Measurements from ENCODE around the gene TOGARAM2. TPM values are rescaled to one million over a fixed set of nuclear protein-coding genes. Genes with fewer than 3 reads are reported as not detected.

The TOGARAM2 gene
- total and polyA plus RNA-seq, 2 of the 8 experiments (the other 6 are each of a cell fraction or from before 2014, with no cell fraction given), result 0.42 to 1.4 TPM

DNA sequence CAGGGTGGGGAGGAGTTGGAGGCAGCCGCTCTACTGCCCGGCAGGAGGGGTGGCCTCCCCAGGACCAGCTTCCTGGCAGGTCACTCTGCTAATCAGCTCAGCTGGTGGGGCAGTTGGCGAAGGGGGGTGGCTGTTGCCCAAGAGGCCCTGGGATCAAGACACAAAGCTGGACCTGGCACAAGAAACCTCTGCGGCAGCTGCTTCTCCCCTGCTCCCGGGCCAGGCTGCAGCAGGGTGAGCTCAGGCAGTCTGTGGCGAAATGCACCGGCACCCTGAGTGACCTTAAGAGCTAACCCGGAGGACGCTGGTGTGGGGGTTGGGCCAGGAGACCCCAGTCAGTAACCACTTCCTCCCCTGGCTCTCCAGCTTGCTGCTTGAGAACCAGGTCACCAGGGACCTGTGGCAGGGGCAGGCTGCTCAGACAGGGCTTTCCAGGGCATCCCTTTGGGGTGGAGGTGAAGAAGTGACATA is 31.1 kb downstream of the TOGARAM2 start:
- H3K14ac ChIP-seq (ENCODE audit: insufficient read length), result no peak overlapping the region
- H3K79me2 ChIP-seq (ENCODE audit: control insufficient read depth in 1 of 2, insufficient read depth in 2 of 2, low read length in 2 of 2), result no peaks in the 10 kb centered on the region
- no peak overlapping the region for H3K9ac ChIP-seq (replicated peaks in 1 of 4; ENCODE audit: extremely low read depth in 1 of 4, low read depth in 3 of 4, low read length in 3 of 4)
- H3K27me3 ChIP-seq (replicated peaks in 1 of 4; ENCODE audit: control insufficient read depth in 3 of 4, extremely low read depth in 1 of 4, insufficient read depth in 3 of 4, low read length in 3 of 4), result no peaks in the 10 kb centered on the region; a peak in 1 of 7 replicates
- TF ChIP-seq CBX5 (IDR thresholded peaks at IDR 0.05; ENCODE audit: low read depth, low read length) (no peak), BACH1 (IDR thresholded peaks at IDR 0.05; ENCODE audit: low read length) (no peak), SIX5 (IDR thresholded peaks at IDR 0.05; ENCODE audit: low read depth, low read length) (no peak), RBBP5 (IDR thresholded peaks at IDR 0.05; ENCODE audit: borderline replicate concordance, low read depth, low read length) (no peak), BCL11A (IDR thresholded peaks at IDR 0.05; ENCODE audit: low read depth in 2 of 2, low read length in 2 of 2) (no peak), TAF7 (optimal IDR thresholded peaks at IDR 0.05; ENCODE audit: borderline replicate concordance, low read depth, low read length) (no peak), FOSL1 (IDR thresholded peaks at IDR 0.05; ENCODE audit: insufficient read depth, low read depth, low read length) (no peak), E2F6 (IDR thresholded peaks at IDR 0.05) (no peak), SAP30 (IDR thresholded peaks at IDR 0.05; ENCODE audit: insufficient read depth, insufficient replicate concordance, low read length) (no peak), TBP (IDR thresholded peaks at IDR 0.05; ENCODE audit: low read depth, low read length) (no peak), ZNF274 (IDR thresholded peaks at IDR 0.05; ENCODE audit: borderline replicate concordance, extremely low read depth, low read length) (no peak)
- FAIRE-seq, result no peak
- POLR2A ChIA-PET (ENCODE audit: partially characterized antibody), result no interaction called here
- no peak overlapping the region for H3K27ac ChIP-seq (ENCODE audit: low read depth, low read length)
- no peaks in the 10 kb centered on the region for H3K36me3 ChIP-seq (ENCODE audit: control insufficient read depth in 2 of 4, insufficient read depth in 4 of 4, low read length in 3 of 4)
- H3K56ac ChIP-seq (replicated peaks; ENCODE audit: insufficient read length, low read depth, low read length), result no peak overlapping the region
- no peak overlapping the region for H4K91ac ChIP-seq (replicated peaks; ENCODE audit: insufficient read length, low read length)
- no peaks in the 10 kb centered on the region for H3K79me1 ChIP-seq (ENCODE audit: low read depth, low read length)
- CTCF ChIA-PET (ENCODE audit: partially characterized antibody), result interaction anchor here (1.1 to 1.6 kb wide), 5 partner anchors 16 to 184 kb away, joined by 3 to 5 read pairs (median 3); no protein-coding TSS in a partner anchor
- no peaks in the 10 kb centered on the region for H4K20me1 ChIP-seq (replicated peaks in 1 of 2; ENCODE audit: control insufficient read depth in 1 of 2, insufficient read depth in 2 of 2, low read length in 2 of 2)
- H3K23ac ChIP-seq (ENCODE audit: insufficient read length), result no peak overlapping the region
- no peaks in the 10 kb centered on the region for H3K23me2 ChIP-seq (ENCODE audit: low read depth, low read length)
- no peaks in the 10 kb centered on the region for H3K9me3 ChIP-seq (ENCODE audit: insufficient read depth in 2 of 2, low read depth in 1 of 2, low read length in 1 of 2)
- H3K4me3 ChIP-seq (ENCODE audit: extremely low read depth in 1 of 4, insufficient read depth in 2 of 4, low read depth in 3 of 4, low read length in 4 of 4), result no peak overlapping the region
- peaks cover 0 to 20% (median 8%) of the 10 kb centered on the region in 4 experiments; a peak in 5 of 7 replicates for H3K4me1 ChIP-seq (replicated peaks in 1 of 4; ENCODE audit: control insufficient read depth in 3 of 4, insufficient read depth in 4 of 4, low read length in 3 of 4)
- H4K8ac ChIP-seq (ENCODE audit: extremely low read depth, insufficient read depth, low read length), result no peak overlapping the region
- no peak overlapping the region for H3K18ac ChIP-seq (ENCODE audit: extremely low read depth, low read length)
- H4K5ac ChIP-seq (ENCODE audit: insufficient read length, low read depth, low read length), result no peak overlapping the region
- no peak overlapping the region for H2AK5ac ChIP-seq (ENCODE audit: low read depth, low read length)
- no peak overlapping the region for H2BK120ac ChIP-seq (replicated peaks; ENCODE audit: low read depth, low read length)
- no peak overlapping the region for H2BK5ac ChIP-seq (ENCODE audit: low read depth, low read length)
- H2BK12ac ChIP-seq (ENCODE audit: low read depth, low read length), result no peak overlapping the region
- DNase-seq (ENCODE audit: low read depth in 1 of 2, low spot score in 2 of 2), result no peak
- H3K4ac ChIP-seq (replicated peaks; ENCODE audit: insufficient read length, low read depth, low read length), result no peak overlapping the region
- no peak overlapping the region for H2AFZ ChIP-seq (ENCODE audit: low read length)
- H2BK15ac ChIP-seq (ENCODE audit: low read length), result no peak overlapping the region
- WGBS, 2 experiments (ENCODE audit: extremely low coverage in 1 of 2, insufficient coverage in 1 of 2, insufficient read length in 1 of 2, insufficient replicate concordance in 2 of 2, low coverage in 1 of 2, low lambda C conversion rate in 2 of 2, missing lambda C conversion rate in 1 of 2), result 85% methylated on average over 8 of the region's 9 CpGs; no CpG with 5 or more reads in 1 of the 2 experiments
- no peak overlapping the region for H3K4me2 ChIP-seq (ENCODE audit: insufficient read depth in 1 of 2, low read depth in 2 of 2, low read length in 2 of 2)
- H2BK20ac ChIP-seq (ENCODE audit: low read length), result no peak overlapping the region

All from H1 (cell line).